ENCODE results near the gene YPEL1.

DNA sequence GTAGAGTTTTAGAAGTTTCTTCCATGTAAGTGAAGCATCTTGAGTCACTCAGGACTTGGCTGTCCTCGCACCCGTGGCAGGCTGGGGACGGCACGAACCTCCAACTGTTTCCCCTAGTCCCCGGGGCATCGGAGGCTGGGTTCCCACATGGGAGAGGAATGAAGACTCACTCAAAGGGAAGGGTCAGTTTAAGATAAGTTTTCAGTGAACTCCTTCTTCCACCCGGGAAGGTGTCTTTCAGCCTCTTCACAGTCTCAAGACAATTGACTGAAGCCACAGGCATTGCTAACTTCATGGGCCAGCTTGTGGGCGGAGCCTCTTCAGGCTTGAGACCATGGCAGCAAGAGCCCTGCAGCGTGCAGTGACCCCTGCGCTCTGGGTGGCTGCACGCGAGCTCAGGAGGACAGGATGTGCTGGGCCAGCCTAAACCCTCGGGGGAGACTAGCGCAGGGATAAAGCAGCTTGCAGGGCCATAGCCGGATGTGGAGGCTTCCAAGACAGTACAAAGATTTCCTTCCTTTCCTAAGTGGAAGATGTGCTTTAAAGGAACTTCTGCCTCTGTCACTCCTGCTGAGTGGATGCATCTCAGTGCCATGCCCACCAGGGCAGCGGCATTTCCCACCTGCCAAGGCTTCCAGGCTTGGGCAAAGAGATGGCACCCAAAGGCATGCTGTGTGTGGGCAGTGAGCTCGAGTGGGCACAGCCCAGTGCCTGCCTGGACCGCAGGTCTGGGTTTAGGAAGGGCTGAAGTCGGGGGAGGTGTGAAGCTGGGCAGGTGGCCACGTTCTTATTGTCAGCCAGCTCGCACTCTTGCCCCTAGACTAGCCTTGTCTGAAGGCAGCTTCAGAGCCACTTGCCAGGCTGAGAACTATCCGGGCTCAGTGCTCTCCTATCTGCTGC is 36.9 kb downstream of the YPEL1 start:
- TF ChIP-seq POLR2A (IDR thresholded peaks at IDR 0.05) (no peak), POLR2AphosphoS5 (IDR thresholded peaks at IDR 0.05) (no peak)
- TF ChIP-seq, protein P1, sequence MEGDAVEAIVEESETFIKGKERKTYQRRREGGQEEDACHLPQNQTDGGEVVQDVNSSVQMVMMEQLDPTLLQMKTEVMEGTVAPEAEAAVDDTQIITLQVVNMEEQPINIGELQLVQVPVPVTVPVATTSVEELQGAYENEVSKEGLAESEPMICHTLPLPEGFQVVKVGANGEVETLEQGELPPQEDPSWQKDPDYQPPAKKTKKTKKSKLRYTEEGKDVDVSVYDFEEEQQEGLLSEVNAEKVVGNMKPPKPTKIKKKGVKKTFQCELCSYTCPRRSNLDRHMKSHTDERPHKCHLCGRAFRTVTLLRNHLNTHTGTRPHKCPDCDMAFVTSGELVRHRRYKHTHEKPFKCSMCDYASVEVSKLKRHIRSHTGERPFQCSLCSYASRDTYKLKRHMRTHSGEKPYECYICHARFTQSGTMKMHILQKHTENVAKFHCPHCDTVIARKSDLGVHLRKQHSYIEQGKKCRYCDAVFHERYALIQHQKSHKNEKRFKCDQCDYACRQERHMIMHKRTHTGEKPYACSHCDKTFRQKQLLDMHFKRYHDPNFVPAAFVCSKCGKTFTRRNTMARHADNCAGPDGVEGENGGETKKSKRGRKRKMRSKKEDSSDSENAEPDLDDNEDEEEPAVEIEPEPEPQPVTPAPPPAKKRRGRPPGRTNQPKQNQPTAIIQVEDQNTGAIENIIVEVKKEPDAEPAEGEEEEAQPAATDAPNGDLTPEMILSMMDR (IDR thresholded peaks at IDR 0.05) = no peak

All from suprapubic skin (tissue), 4 donors.